Parathyroid adenoma (tissue), 2 donors: ENCODE data around the gene ZNF667.
A peak's percentile ranks its signal among the peaks of the same experiment; 100 is the strongest.

Experiments
- H2AFZ ChIP-seq: fragments of 300-600 bp; sonication (generic); one replicate; pipeline ENCODE4 v1.7.0; 2017; ENCODE audit warnings: antibody characterized with exemption, mild to moderate bottlenecking
- H3K27ac ChIP-seq: fragments of 300-600 bp; sonication (generic); one replicate; pipeline ENCODE4 v1.7.0; 2017
- H3K27me3 ChIP-seq: fragments of 300-600 bp; sonication (generic); one replicate; pipeline ENCODE4 v1.7.0; 2017; ENCODE audit warnings: low read length; ENCODE audit not compliant: control insufficient read depth, insufficient read depth
- H3K36me3 ChIP-seq: fragments of 300-600 bp; sonication (generic); one replicate; pipeline ENCODE4 v1.7.0; 2017; ENCODE audit warnings: low read length; ENCODE audit not compliant: control insufficient read depth, insufficient read depth
- H3K4me1 ChIP-seq: fragments of 300-600 bp; sonication (generic); one replicate; pipeline ENCODE4 v1.7.0; 2017; ENCODE audit warnings: control low read depth
- H3K4me2 ChIP-seq: fragments of 300-600 bp; sonication (generic); one replicate; pipeline ENCODE4 v1.7.0; 2017; ENCODE audit warnings: low read length
- H3K4me3 ChIP-seq: fragments of 300-600 bp; sonication (generic); one replicate; pipeline ENCODE4 v1.7.0; 2017; ENCODE audit warnings: low read depth, low read length
- H3K79me2 ChIP-seq: fragments of 300-600 bp; sonication (generic); one replicate; pipeline ENCODE4 v1.7.0; 2017; ENCODE audit warnings: control low read depth
- H3K9ac ChIP-seq: fragments of 300-600 bp; sonication (generic); one replicate; pipeline ENCODE4 v1.7.0; 2017; ENCODE audit warnings: mild to moderate bottlenecking
- H3K9me3 ChIP-seq: fragments of 300-600 bp; sonication (generic); one replicate; pipeline ENCODE4 v1.7.0; 2017; ENCODE audit warnings: low read length; ENCODE audit not compliant: control insufficient read depth
- TF ChIP-seq, protein P1 (sequence below): fragments of 300-600 bp; sonication (generic); IDR thresholded peaks from one replicate; pipeline ENCODE4 v1.7.0; 2017; ENCODE audit warnings: antibody characterized with exemption, mild to moderate bottlenecking
- donor health status: primary hyperparathyroidism.

The ZNF667 gene

DNA sequence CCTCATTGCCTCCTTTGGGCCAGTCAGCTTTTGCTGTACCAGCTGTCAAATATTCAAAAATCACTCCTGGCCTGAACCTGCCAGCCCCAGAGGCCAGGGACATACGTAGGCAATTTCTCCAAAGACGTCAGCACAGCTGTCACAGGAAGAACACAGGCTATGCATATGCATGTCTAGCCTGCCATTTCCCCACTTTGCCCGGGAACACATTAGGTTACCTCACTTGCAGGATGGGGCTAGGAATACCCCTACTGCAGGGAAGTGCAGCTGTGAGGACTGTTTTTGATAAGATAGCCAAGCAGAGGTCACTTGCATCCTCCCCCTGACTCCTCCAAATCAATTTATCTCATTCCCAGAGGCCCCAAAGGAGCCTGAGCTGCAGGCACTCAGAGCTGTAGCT is 2.8 kb downstream of the ZNF667 start:
- no peaks in the 10 kb centered on the region for H3K9me3 ChIP-seq
- peaks cover 9% of the 10 kb centered on the region for H3K79me2 ChIP-seq

DNA sequence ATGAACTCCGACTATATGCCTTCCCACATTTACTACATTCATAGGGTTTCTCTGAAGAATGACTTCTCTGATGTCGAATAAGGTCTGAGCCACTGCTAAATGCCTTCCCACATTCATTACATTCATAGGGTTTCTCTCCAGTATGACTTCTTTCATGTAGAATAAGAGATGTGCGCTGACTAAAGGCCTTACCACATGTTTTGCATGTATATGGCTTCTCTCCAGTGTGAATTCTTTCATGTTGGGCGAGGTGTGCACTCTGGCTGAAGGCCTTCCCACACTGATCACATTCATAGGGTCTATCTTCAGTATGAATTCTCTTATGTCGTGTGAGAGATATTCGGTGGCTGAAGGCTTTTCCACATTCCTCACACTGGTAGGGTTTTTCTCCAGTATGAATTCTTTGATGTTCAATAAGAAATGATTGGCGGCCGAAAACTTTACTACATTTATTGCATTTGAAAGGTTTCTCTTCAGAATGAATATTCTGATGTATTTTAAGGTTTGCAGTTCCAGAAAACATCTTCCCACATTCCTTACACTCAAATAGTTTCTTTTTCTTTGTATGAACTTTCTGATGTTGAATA is 35.8 kb downstream of the ZNF667 start:
- H3K4me1 ChIP-seq, result no peaks in the 10 kb centered on the region
- no peak overlapping the region for H3K9ac ChIP-seq
- peaks cover 8% of the 10 kb centered on the region for H3K36me3 ChIP-seq
- TF ChIP-seq, protein P1, sequence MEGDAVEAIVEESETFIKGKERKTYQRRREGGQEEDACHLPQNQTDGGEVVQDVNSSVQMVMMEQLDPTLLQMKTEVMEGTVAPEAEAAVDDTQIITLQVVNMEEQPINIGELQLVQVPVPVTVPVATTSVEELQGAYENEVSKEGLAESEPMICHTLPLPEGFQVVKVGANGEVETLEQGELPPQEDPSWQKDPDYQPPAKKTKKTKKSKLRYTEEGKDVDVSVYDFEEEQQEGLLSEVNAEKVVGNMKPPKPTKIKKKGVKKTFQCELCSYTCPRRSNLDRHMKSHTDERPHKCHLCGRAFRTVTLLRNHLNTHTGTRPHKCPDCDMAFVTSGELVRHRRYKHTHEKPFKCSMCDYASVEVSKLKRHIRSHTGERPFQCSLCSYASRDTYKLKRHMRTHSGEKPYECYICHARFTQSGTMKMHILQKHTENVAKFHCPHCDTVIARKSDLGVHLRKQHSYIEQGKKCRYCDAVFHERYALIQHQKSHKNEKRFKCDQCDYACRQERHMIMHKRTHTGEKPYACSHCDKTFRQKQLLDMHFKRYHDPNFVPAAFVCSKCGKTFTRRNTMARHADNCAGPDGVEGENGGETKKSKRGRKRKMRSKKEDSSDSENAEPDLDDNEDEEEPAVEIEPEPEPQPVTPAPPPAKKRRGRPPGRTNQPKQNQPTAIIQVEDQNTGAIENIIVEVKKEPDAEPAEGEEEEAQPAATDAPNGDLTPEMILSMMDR, result no peak
- H3K4me2 ChIP-seq, result no peak overlapping the region
- no peaks in the 10 kb centered on the region for H3K79me2 ChIP-seq
- no peaks in the 10 kb centered on the region for H3K27me3 ChIP-seq
- no peak overlapping the region for H3K4me3 ChIP-seq
- peaks cover 27% of the 10 kb centered on the region for H3K9me3 ChIP-seq
- no peak overlapping the region for H3K27ac ChIP-seq
- no peak overlapping the region for H2AFZ ChIP-seq

More for the DNA sequence above, 2.8 kb downstream of the ZNF667 start:
- Histone ChIP-seq H2AFZ (no peak overlapping the region), H3K36me3 (no peaks in the 10 kb centered on the region), H3K27ac (no peak overlapping the region), H3K4me2 (no peak overlapping the region), H3K4me1 (no peaks in the 10 kb centered on the region), H3K4me3 (no peak overlapping the region), H3K27me3 (no peaks in the 10 kb centered on the region), H3K9ac (no peak overlapping the region)
- TF ChIP-seq, protein P1, result no peak

DNA sequence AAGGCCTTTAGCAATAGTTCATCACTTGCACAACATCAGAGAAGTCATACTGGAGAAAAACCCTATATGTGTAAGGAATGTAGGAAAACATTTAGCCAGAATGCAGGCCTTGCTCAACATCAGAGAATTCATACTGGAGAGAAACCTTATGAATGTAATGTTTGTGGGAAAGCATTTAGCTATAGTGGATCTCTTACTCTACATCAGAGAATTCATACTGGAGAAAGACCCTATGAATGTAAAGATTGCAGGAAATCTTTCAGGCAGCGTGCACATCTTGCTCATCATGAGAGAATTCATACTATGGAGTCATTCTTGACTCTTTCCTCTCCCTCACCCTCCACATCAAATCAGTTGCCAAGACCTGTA is 53.2 kb downstream of the ZNF667 start:
- Histone ChIP-seq H3K4me3 (no peak overlapping the region), H3K4me2 (no peak overlapping the region), H3K27me3 (no peaks in the 10 kb centered on the region), H3K4me1 (no peaks in the 10 kb centered on the region), H3K36me3 (peaks cover 29% of the 10 kb centered on the region), H3K9ac (no peak overlapping the region), H2AFZ (no peak overlapping the region), H3K79me2 (no peaks in the 10 kb centered on the region), H3K27ac (no peak overlapping the region), H3K9me3 (peaks cover 24% of the 10 kb centered on the region)
- TF ChIP-seq, protein P1, result no peak

DNA sequence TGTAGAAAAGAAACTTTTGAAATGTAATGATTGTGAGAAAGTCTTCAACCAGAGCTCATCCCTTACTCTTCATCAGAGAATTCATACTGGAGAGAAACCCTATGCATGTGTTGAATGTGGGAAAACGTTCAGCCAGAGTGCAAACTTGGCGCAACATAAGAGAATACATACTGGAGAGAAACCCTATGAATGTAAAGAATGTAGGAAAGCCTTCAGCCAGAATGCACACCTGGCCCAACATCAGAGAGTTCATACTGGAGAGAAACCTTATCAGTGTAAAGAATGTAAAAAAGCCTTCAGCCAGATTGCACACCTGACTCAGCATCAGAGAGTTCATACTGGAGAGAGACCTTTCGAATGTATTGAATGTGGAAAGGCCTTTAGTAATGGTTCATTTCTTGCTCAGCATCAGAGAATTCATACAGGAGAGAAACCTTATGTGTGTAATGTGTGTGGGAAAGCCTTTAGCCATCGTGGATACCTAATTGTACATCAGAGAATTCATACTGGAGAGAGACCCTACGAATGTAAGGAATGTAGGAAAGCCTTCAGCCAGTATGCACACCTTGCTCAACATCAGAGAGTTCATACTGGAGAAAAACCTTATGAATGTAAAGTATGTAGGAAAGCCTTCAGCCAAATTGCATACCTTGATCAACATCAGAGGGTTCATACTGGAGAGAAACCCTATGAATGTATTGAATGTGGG is 53.7 kb downstream of the ZNF667 start:
- no peaks in the 10 kb centered on the region for H3K27me3 ChIP-seq
- no peak overlapping the region for H3K9ac ChIP-seq
- peaks cover 24% of the 10 kb centered on the region for H3K9me3 ChIP-seq
- H3K4me1 ChIP-seq, result no peaks in the 10 kb centered on the region
- H3K4me2 ChIP-seq, result no peak overlapping the region
- TF ChIP-seq, protein P1, result no peak
- no peak overlapping the region for H3K4me3 ChIP-seq
- no peak overlapping the region for H3K27ac ChIP-seq
- no peak overlapping the region for H2AFZ ChIP-seq
- H3K36me3 ChIP-seq, result peaks cover 34% of the 10 kb centered on the region
- H3K79me2 ChIP-seq, result no peaks in the 10 kb centered on the region

DNA sequence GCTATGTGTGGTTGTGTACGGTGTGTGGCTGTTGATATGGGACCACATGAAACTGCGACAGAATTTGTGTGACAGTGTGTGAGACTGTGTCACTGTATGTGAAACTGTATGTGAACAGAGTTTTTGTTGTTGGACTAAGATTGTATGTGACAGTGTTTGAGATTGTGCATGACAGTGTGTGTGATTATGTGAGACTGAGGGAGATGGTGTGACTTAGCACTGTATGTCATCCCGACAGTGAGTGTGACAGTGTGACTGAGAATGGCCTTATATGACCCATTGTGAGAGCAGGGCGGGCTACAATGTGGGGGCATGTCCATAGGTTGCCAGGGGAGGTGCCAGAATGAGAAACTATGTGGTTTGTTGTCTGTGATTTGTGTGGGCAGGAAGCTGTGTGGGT is 72.1 kb downstream of the ZNF667 start:
- Histone ChIP-seq H3K4me3 (peak overlapping the region; percentile 87), H3K36me3 (no peaks in the 10 kb centered on the region), H3K9ac (no peak overlapping the region), H3K79me2 (no peaks in the 10 kb centered on the region), H3K27me3 (no peaks in the 10 kb centered on the region), H3K9me3 (no peaks in the 10 kb centered on the region), H3K4me2 (peak overlapping the region; percentile 67), H3K4me1 (peaks cover 10% of the 10 kb centered on the region), H2AFZ (no peak overlapping the region), H3K27ac (no peak overlapping the region)
- TF ChIP-seq, protein P1, result no peak
